8988T (cell line): ENCODE results near the gene PAFAH2.

Experiments
- DNase-seq: peaks from one replicate; pipeline ENCODE4 v3.0.0; 2011

PAFAH2 gene

GRCh38 chr1:25997828-25998761 is at the start of gene PAFAH2:
PAFAH2 (minus strand) TSS chr1:25998063; CDS start chr1:25990816, 7,247 bp downstream.
- peak; percentile 51 for DNase-seq

- DNase-seq: no peak
These were observed 49.5 kb upstream of the PAFAH2 start for GRCh38 chr1:26047278-26047874.

GRCh38 chr1:26046246-26047095 is 48.6 kb upstream of the PAFAH2 start:
- DNase-seq: no peak

- no peak for DNase-seq
These were observed 47.9 kb upstream of the PAFAH2 start, which contains the start of gene SLC30A2 for GRCh38 chr1:26045722-26046245. SLC30A2 (minus strand) TSS chr1:26046118; CDS start chr1:26045896, 222 bp downstream.

DNA sequence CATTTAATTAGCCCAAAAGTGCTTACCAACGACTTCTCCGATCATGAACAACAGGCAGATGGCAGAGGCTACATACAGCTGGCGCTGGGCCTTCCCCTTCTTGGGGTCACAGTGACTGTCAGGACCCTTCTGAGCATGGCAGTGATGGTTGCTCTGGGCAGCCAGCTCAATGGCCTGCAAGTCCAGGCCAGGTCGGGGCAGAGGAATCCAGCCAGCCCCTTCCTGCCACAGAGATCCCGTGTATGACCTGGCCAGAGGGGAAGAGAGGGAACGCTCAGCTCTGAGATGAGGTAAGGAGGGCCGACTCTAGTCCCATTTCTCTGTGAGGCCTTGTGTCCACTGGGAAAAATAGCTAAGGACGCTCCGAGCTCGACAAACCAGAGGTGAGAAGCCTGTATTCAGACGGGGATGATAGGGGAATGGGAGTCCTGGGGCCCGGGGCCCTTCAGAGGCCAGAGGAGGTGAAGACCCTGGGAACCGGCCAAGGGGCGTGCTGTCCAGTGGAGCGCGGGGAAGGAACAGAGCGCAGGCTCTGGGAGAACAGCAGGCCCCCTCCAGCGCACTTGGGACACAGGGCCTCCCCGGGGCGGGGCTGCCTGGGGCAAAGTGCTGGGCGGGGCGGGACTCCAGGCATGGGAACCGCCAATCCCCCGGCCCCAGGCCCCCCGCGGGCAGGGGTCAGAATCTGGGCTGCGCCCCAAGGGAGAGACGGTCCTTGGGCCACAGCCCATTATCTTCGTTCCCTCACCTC is 47.3 kb upstream of the PAFAH2 start:
- DNase-seq: no peak

- DNase-seq: no peak
These were observed 46.6 kb upstream of the PAFAH2 start for GRCh38 chr1:26044414-26044813.

DNA sequence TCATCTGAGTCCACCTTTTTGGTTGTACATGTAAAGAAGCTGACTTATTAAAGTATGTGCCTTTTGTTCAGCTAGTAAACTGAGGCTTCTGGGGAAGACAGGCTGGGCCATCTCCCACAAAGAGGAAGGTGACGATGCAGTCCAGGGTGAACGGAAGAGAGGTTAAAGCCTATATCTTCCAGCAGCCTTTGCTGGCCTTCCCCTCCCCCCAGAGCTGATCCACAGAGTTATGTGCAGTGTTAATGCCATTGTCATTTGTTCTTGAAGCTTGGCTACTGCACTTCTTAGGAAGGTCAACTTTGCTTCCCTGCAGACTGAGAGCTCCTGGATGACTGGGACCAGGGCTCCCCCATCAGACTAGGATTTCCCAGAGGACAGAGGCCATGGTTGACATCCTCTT is 45.9 kb upstream of the PAFAH2 start:
- DNase-seq: no peak

GRCh38 chr1:26041978-26042377 is 44.1 kb upstream of the PAFAH2 start:
- no peak for DNase-seq

GRCh38 chr1:26041401-26041800 is 43.5 kb upstream of the PAFAH2 start:
- DNase-seq: no peak

GRCh38 chr1:26038904-26039303 is 41.0 kb upstream of the PAFAH2 start:
- no peak for DNase-seq

- DNase-seq: no peak
These were observed 40.6 kb upstream of the PAFAH2 start for GRCh38 chr1:26038477-26038876.

DNA sequence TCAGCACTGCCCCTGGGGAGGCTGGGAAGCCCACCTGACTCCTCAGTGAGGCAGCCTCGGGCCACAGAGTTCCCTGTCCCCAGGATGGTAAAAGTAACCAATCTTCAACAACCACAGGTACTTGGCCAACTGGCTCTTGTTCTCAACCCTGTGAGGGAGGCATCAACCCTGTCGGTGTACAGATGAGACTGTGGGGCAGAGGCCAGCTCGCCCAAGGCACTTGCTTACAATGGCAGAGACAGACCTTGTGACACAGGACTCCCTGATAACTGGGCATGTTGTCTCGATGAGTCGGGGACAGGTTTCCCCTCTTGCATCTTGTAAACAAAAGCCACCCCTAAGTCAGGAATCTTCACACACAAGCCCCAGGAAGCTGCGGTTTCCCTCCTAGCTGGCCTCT is 40.0 kb upstream of the PAFAH2 start:
- no peak for DNase-seq

GRCh38 chr1:26036756-26037281 is 39.0 kb upstream of the PAFAH2 start:
- DNase-seq: no peak

DNA sequence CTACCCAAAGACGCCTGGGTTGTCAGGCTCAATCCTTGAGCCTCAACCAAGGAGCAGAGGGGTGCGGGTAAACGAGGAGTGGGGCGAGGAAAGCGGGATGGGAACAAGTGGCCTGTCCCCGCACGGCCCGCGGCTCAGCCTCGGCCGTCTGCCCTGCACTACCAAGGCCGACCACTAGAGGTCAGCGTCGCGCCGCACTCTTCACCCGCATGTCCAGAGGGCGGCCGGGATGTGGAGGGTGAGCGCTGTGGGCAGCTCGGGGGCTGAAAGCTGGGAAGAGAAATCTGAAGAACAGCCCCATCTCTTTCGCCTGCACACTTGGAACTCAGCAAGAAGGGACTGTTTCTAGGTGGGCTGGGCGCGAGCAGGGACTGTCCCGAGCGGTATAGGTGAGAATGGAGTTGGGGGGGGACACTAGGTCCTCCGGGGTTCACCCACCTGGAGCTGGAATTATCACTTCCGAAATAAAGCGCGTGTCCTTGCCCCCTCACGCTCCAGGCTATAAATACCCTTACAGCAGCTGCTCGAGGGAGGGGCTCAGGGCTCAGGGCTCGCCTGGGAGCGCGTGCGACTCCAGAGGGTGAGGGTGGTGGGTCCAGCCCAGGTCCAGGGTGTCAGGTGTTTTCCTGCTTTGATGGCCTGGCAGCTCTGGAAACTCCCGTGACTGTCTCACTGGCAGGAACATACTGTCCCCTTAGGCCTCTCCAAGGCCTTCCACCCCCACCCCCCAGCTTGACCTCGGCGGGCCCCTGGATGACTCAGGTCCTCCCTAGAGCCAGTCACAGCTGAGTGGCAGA is 38.3 kb upstream of the PAFAH2 start:
- DNase-seq: peak; percentile 86

GRCh38 chr1:26035203-26035958 is 37.5 kb upstream of the PAFAH2 start:
- peak; percentile 93 for DNase-seq

GRCh38 chr1:26034504-26035202 is 36.8 kb upstream of the PAFAH2 start:
- DNase-seq: no peak

- no peak for DNase-seq
These were observed 34.9 kb upstream of the PAFAH2 start for GRCh38 chr1:26032656-26033357.

- DNase-seq: no peak
These were observed 33.9 kb upstream of the PAFAH2 start for GRCh38 chr1:26031611-26032220.
